Activated T-cell treated with anti-CD3 and anti-CD28 coated beads, Interleukin-2, amount 50 U/mL, for 24 hours (primary cell): ENCODE results near the gene SH3BP1.
"Not testable (repeated sequence)": the region's sequence is repeated elsewhere in the genome, so short reads cannot be mapped to it uniquely, and the experiment has no call there.

ENCODE experiments used
- DNase-seq: peaks from one replicate; pipeline ENCODE4 v3.0.0-alpha.2; 2020
- H3K27ac Mint-ChIP-seq: 2 replicates; pipeline ENCODE4 v1.8.0; 2020; ENCODE audit warnings: mild to moderate bottlenecking, mixed read lengths
- H3K27me3 Mint-ChIP-seq: 2 replicates; pipeline ENCODE4 v1.8.0; 2020; ENCODE audit warnings: mixed read lengths
- H3K36me3 Mint-ChIP-seq: 2 replicates; pipeline ENCODE4 v1.8.0; 2020; ENCODE audit warnings: low read depth, mixed read lengths
- H3K4me1 Mint-ChIP-seq: 2 replicates; pipeline ENCODE4 v1.8.0; 2020; ENCODE audit warnings: low read depth, mixed read lengths
- H3K4me3 Mint-ChIP-seq: 2 replicates; pipeline ENCODE4 v1.8.0; 2020; ENCODE audit warnings: mild to moderate bottlenecking, moderate library complexity, mixed read lengths
- H3K9me3 Mint-ChIP-seq: 2 replicates; pipeline ENCODE4 v1.8.0; 2020; ENCODE audit warnings: mixed read lengths

The SH3BP1 gene

GRCh38 chr22:37681556-37682049 is 42.1 kb downstream of the SH3BP1 start:
- DNase-seq = peak; percentile 81
- Mint-ChIP-seq H3K36me3 (peaks cover 12% of the 10 kb centered on the region), H3K27me3 (no peaks in the 10 kb centered on the region), H3K4me3 (no peak overlapping the region), H3K27ac (peak overlapping the region; percentile 71), H3K4me1 (peaks cover 28% of the 10 kb centered on the region), H3K9me3 (no peaks in the 10 kb centered on the region)

- peaks cover 37% of the 10 kb centered on the region for H3K36me3 Mint-ChIP-seq
- H3K4me3 Mint-ChIP-seq = peak overlapping the region; percentile 99
- H3K9me3 Mint-ChIP-seq = no peaks in the 10 kb centered on the region
- H3K27ac Mint-ChIP-seq = peak overlapping the region; percentile 97
- H3K4me1 Mint-ChIP-seq = peaks cover 36% of the 10 kb centered on the region
- no peak for DNase-seq
- no peaks in the 10 kb centered on the region for H3K27me3 Mint-ChIP-seq
These were observed 45.5 kb downstream of the SH3BP1 start for GRCh38 chr22:37684803-37685615.

- Mint-ChIP-seq H3K4me3 (peak within 1 kb of the TSS; percentile 99), H3K9me3 (no peaks in the 10 kb centered on the region), H3K4me1 (peaks cover 33% of the 10 kb centered on the region), H3K27ac (peak within 1 kb of the TSS; percentile 97), H3K36me3 (peaks cover 50% of the 10 kb centered on the region), H3K27me3 (no peaks in the 10 kb centered on the region)
- DNase-seq = peak; percentile 90
These were observed 46.8 kb downstream of the SH3BP1 start, which contains the start of gene NOL12 for GRCh38 chr22:37686002-37686982. Gene NOL12 (plus strand): TSS chr22:37686343. CDS start chr22:37686393, 50 bp downstream.

- H3K4me3 Mint-ChIP-seq = no peak overlapping the region
- H3K9me3 Mint-ChIP-seq = no peaks in the 10 kb centered on the region
- peaks cover 28% of the 10 kb centered on the region for H3K4me1 Mint-ChIP-seq
- H3K36me3 Mint-ChIP-seq = peaks cover 88% of the 10 kb centered on the region
- no peak for DNase-seq
- H3K27me3 Mint-ChIP-seq = no peaks in the 10 kb centered on the region
- H3K27ac Mint-ChIP-seq = no peak overlapping the region
These were observed 50.9 kb downstream of the SH3BP1 start for GRCh38 chr22:37690407-37690806.

- H3K27ac Mint-ChIP-seq = no peak overlapping the region
- H3K9me3 Mint-ChIP-seq = no peaks in the 10 kb centered on the region
- H3K4me1 Mint-ChIP-seq = peaks cover 31% of the 10 kb centered on the region
- peaks cover 94% of the 10 kb centered on the region for H3K36me3 Mint-ChIP-seq
- DNase-seq = no peak
- no peaks in the 10 kb centered on the region for H3K27me3 Mint-ChIP-seq
- H3K4me3 Mint-ChIP-seq = no peak overlapping the region
These were observed 51.5 kb downstream of the SH3BP1 start for GRCh38 chr22:37690901-37691504.

- Mint-ChIP-seq H3K4me3 (no peak overlapping the region), H3K36me3 (peaks cover 83% of the 10 kb centered on the region), H3K4me1 (peaks cover 29% of the 10 kb centered on the region), H3K27ac (no peak overlapping the region), H3K9me3 (no peaks in the 10 kb centered on the region), H3K27me3 (no peaks in the 10 kb centered on the region)
- DNase-seq = no peak
These were observed 53.3 kb downstream of the SH3BP1 start for GRCh38 chr22:37692627-37693285.

- Mint-ChIP-seq H3K36me3 (peaks cover 69% of the 10 kb centered on the region), H3K4me1 (peaks cover 18% of the 10 kb centered on the region)
- H3K9me3 Mint-ChIP-seq, H3K27ac Mint-ChIP-seq, H3K4me3 Mint-ChIP-seq, DNase-seq, H3K27me3 Mint-ChIP-seq: not testable (repeated sequence)
These were observed 54.7 kb downstream of the SH3BP1 start for GRCh38 chr22:37694131-37694530.

GRCh38 chr22:37696260-37696656 is 56.8 kb downstream of the SH3BP1 start:
- Mint-ChIP-seq H3K4me1 (peaks cover 16% of the 10 kb centered on the region), H3K36me3 (peaks cover 50% of the 10 kb centered on the region), H3K27ac (peak overlapping the region; percentile 2)
- not testable (repeated sequence) for H3K27me3 Mint-ChIP-seq, H3K9me3 Mint-ChIP-seq, DNase-seq, H3K4me3 Mint-ChIP-seq

GRCh38 chr22:37696657-37697537 is 57.4 kb downstream of the SH3BP1 start, which contains the start of gene TRIOBP:
Gene TRIOBP (plus strand): TSS chr22:37697048. CDS start chr22:37701366, 4,318 bp downstream.
- Mint-ChIP-seq H3K36me3 (peaks cover 43% of the 10 kb centered on the region), H3K9me3 (no peaks in the 10 kb centered on the region), H3K27me3 (no peaks in the 10 kb centered on the region), H3K27ac (peak within 1 kb of the TSS; percentile 66), H3K4me3 (no peak within 1 kb of the TSS), H3K4me1 (peaks cover 16% of the 10 kb centered on the region)
- DNase-seq = peak; percentile 87

GRCh38 chr22:37697538-37697835 is 58.0 kb downstream of the SH3BP1 start:
- H3K36me3 Mint-ChIP-seq = peaks cover 37% of the 10 kb centered on the region
- H3K4me3 Mint-ChIP-seq = no peak overlapping the region
- no peaks in the 10 kb centered on the region for H3K9me3 Mint-ChIP-seq
- H3K27me3 Mint-ChIP-seq = no peaks in the 10 kb centered on the region
- DNase-seq = no peak
- peaks cover 16% of the 10 kb centered on the region for H3K4me1 Mint-ChIP-seq
- no peak overlapping the region for H3K27ac Mint-ChIP-seq

- H3K36me3 Mint-ChIP-seq = peaks cover 25% of the 10 kb centered on the region
- H3K4me1 Mint-ChIP-seq = peaks cover 7% of the 10 kb centered on the region
- DNase-seq = no peak
- no peaks in the 10 kb centered on the region for H3K9me3 Mint-ChIP-seq
- no peak overlapping the region for H3K27ac Mint-ChIP-seq
- H3K27me3 Mint-ChIP-seq = no peaks in the 10 kb centered on the region
- no peak overlapping the region for H3K4me3 Mint-ChIP-seq
These were observed 61.8 kb downstream of the SH3BP1 start for GRCh38 chr22:37701141-37701786.

- no peaks in the 10 kb centered on the region for H3K27me3 Mint-ChIP-seq
- DNase-seq = no peak
- H3K4me3 Mint-ChIP-seq = no peak overlapping the region
- H3K27ac Mint-ChIP-seq = no peak overlapping the region
- H3K9me3 Mint-ChIP-seq = no peaks in the 10 kb centered on the region
- H3K36me3 Mint-ChIP-seq = peaks cover 23% of the 10 kb centered on the region
- H3K4me1 Mint-ChIP-seq = no peaks in the 10 kb centered on the region
These were observed 64.4 kb downstream of the SH3BP1 start for GRCh38 chr22:37703906-37704305.

- H3K4me1 Mint-ChIP-seq = no peaks in the 10 kb centered on the region
- H3K36me3 Mint-ChIP-seq = peaks cover 23% of the 10 kb centered on the region
- DNase-seq = no peak
- H3K27ac Mint-ChIP-seq = no peak overlapping the region
- H3K4me3 Mint-ChIP-seq = no peak overlapping the region
- no peaks in the 10 kb centered on the region for H3K27me3 Mint-ChIP-seq
- no peaks in the 10 kb centered on the region for H3K9me3 Mint-ChIP-seq
These were observed 65.2 kb downstream of the SH3BP1 start for GRCh38 chr22:37704645-37705044.
